Measurements from ENCODE around the gene ZRANB1. TPM values are rescaled to one million over a fixed set of nuclear protein-coding genes. Genes with fewer than 3 reads are reported as not detected.
A peak's percentile ranks its signal among the peaks of the same experiment; 100 is the strongest.

Gene ZRANB1
- total RNA-seq, 4 donors from 2014 or later = 35.5 to 48.7 (median 44.3) TPM

- Histone ChIP-seq H3K27ac (peak overlapping the region in 3 of 4 donors; percentile 31 to 44 (median 41)), H3K4me1 (peaks cover 0 to 90% (median 41%) of the 10 kb centered on the region in 3 donors), H3K4me3 (no peak overlapping the region), H3K27me3 (no peaks in the 10 kb centered on the region), H3K9me3 (no peaks in the 10 kb centered on the region), H3K36me3 (peaks cover 0 to 36% of the 10 kb centered on the region in 2 donors)
- TF ChIP-seq POLR2A (IDR thresholded peaks at IDR 0.05) (no peak), POLR2AphosphoS5 (IDR thresholded peaks at IDR 0.05) (peak; percentile 12)
- WGBS, 2 donors (ENCODE audit: low coverage in 1 of 2) = 86% methylated on average over 5 to 7 of the region's 27 CpGs
- no peak for ATAC-seq
These were observed 70.2 kb downstream of the ZRANB1 start for GRCh38 chr10:125011926-125012705.

- no peak for ATAC-seq
- 83 to 90% methylated on average over 7 of the region's 15 CpGs for WGBS, 2 donors (ENCODE audit: low coverage in 1 of 2)
- Histone ChIP-seq H3K27ac (peak overlapping the region in 1 of 4 donors; percentile 41), H3K4me1 (peaks cover 0 to 90% (median 46%) of the 10 kb centered on the region in 3 donors), H3K36me3 (peaks cover 0 to 32% of the 10 kb centered on the region in 2 donors), H3K9me3 (no peaks in the 10 kb centered on the region), H3K27me3 (no peaks in the 10 kb centered on the region), H3K4me3 (no peak overlapping the region)
- no peak for TF ChIP-seq POLR2A (IDR thresholded peaks at IDR 0.05)
- TF ChIP-seq CTCF (IDR thresholded peaks at IDR 0.05) = no peak
- TF ChIP-seq POLR2AphosphoS5 (IDR thresholded peaks at IDR 0.05) = no peak
- no peak for TF ChIP-seq EP300 (IDR thresholded peaks at IDR 0.05)
These were observed 71.1 kb downstream of the ZRANB1 start for GRCh38 chr10:125012851-125013528.

- no peak for ATAC-seq
- H3K4me1 ChIP-seq = peaks cover 0 to 90% (median 47%) of the 10 kb centered on the region in 3 donors
- 88 to 90% methylated on average over 5 to 7 of the region's 7 CpGs for WGBS, 2 donors (ENCODE audit: low coverage in 1 of 2)
- H3K36me3 ChIP-seq = peaks cover 0 to 27% of the 10 kb centered on the region in 2 donors
- no peaks in the 10 kb centered on the region for H3K9me3 ChIP-seq
- H3K27ac ChIP-seq = no peak overlapping the region
- H3K4me3 ChIP-seq = no peak overlapping the region
- no peaks in the 10 kb centered on the region for H3K27me3 ChIP-seq
- TF ChIP-seq CTCF (IDR thresholded peaks at IDR 0.05) (no peak), EP300 (IDR thresholded peaks at IDR 0.05) (no peak), POLR2AphosphoS5 (IDR thresholded peaks at IDR 0.05) (no peak), POLR2A (IDR thresholded peaks at IDR 0.05) (no peak)
These were observed 71.6 kb downstream of the ZRANB1 start for GRCh38 chr10:125013529-125013872.

- peak overlapping the region in 3 of 4 donors; percentile 52 to 71 (median 55) for H3K27ac ChIP-seq
- H3K36me3 ChIP-seq = peaks cover 0 to 26% of the 10 kb centered on the region in 2 donors
- TF ChIP-seq POLR2A (IDR thresholded peaks at IDR 0.05) = no peak
- TF ChIP-seq EP300 (IDR thresholded peaks at IDR 0.05) = no peak
- no peak for TF ChIP-seq POLR2AphosphoS5 (IDR thresholded peaks at IDR 0.05)
- no peak for TF ChIP-seq CTCF (IDR thresholded peaks at IDR 0.05)
- no peaks in the 10 kb centered on the region for H3K9me3 ChIP-seq
- H3K4me1 ChIP-seq = peaks cover 0 to 89% (median 43%) of the 10 kb centered on the region in 3 donors
- no peak for ATAC-seq
- H3K27me3 ChIP-seq = no peaks in the 10 kb centered on the region
- no peak overlapping the region for H3K4me3 ChIP-seq
- 82 to 87% methylated on average over 5 to 6 of the region's 20 CpGs for WGBS, 2 donors (ENCODE audit: low coverage in 1 of 2)
These were observed 72.3 kb downstream of the ZRANB1 start for GRCh38 chr10:125014086-125014830.

GRCh38 chr10:125014836-125015355 lies 73.0 kb downstream of the ZRANB1 start:
- Histone ChIP-seq H3K9me3 (no peaks in the 10 kb centered on the region), H3K27ac (peak overlapping the region in 3 of 4 donors; percentile 55 to 78 (median 71)), H3K36me3 (peaks cover 0 to 26% of the 10 kb centered on the region in 2 donors), H3K4me1 (peaks cover 0 to 87% (median 40%) of the 10 kb centered on the region in 3 donors), H3K27me3 (no peaks in the 10 kb centered on the region), H3K4me3 (no peak overlapping the region)
- WGBS, 2 donors (ENCODE audit: low coverage in 1 of 2) = 47 to 89% methylated on average over 6 to 8 of the region's 19 CpGs
- TF ChIP-seq POLR2A (IDR thresholded peaks at IDR 0.05) (no peak), EP300 (IDR thresholded peaks at IDR 0.05) (no peak), CTCF (IDR thresholded peaks at IDR 0.05) (no peak), POLR2AphosphoS5 (IDR thresholded peaks at IDR 0.05) (no peak)
- no peak for ATAC-seq

Data from gastroesophageal sphincter (tissue), 4 donors.